Measurements from ENCODE around the gene LBH.

LBH gene

DNA sequence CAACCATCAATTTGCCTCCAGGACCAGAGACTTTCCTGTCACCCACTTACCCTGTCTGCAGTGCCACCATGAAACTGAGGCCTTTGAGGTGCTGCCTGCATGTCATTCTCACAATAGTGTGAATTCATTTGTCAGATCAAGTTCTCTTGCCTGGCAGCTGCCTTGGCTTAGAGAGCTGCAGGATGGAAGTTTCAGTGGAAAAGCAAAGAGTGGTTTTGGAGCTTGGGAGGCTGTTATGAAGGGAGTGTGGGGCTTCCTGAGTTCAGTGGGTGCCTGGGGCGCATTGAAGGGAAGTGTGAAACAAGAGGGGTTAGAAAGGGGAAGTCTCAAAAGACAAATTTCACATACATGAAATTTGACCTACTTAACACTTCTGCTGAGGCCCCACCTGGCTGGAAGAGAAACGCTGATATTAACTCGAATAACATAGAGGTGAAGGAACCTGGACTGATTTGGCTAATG is 7.9 kb upstream of the LBH start:
- no peak overlapping the region for H3K4me3 Mint-ChIP-seq
- H3K9me3 Mint-ChIP-seq, result no peaks in the 10 kb centered on the region
- no peaks in the 10 kb centered on the region for H3K36me3 Mint-ChIP-seq (ENCODE audit: low read depth)
- H3K4me1 Mint-ChIP-seq, result peaks cover 65% of the 10 kb centered on the region
- DNase-seq, result no peak
- H3K27ac Mint-ChIP-seq, result no peak overlapping the region
- H3K27me3 Mint-ChIP-seq (ENCODE audit: low read depth, poor library complexity), result peaks cover 24% of the 10 kb centered on the region
- TF ChIP-seq, protein P1, sequence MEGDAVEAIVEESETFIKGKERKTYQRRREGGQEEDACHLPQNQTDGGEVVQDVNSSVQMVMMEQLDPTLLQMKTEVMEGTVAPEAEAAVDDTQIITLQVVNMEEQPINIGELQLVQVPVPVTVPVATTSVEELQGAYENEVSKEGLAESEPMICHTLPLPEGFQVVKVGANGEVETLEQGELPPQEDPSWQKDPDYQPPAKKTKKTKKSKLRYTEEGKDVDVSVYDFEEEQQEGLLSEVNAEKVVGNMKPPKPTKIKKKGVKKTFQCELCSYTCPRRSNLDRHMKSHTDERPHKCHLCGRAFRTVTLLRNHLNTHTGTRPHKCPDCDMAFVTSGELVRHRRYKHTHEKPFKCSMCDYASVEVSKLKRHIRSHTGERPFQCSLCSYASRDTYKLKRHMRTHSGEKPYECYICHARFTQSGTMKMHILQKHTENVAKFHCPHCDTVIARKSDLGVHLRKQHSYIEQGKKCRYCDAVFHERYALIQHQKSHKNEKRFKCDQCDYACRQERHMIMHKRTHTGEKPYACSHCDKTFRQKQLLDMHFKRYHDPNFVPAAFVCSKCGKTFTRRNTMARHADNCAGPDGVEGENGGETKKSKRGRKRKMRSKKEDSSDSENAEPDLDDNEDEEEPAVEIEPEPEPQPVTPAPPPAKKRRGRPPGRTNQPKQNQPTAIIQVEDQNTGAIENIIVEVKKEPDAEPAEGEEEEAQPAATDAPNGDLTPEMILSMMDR (IDR thresholded peaks at IDR 0.05), result no peak

DNA sequence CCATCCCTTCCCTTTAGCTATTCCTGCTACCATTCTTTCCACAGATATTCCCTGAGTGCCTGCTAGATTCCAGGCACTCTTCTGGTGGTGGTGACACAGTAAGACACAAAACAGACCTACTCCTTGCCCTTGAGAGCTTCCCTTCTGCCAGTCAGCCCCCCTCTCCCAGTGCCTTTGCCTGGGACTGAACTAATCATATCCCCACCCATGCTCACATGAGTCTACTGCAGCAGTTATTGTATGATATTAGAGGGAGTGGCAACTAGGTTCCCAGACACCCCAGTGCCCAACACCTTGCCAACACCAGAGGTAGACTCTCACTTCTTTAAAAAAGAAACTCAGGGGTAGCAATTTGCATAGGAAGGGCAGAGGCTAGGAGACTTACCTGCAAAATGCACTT is 7.2 kb upstream of the LBH start:
- TF ChIP-seq, protein P1 (IDR thresholded peaks at IDR 0.05), result no peak
- peaks cover 24% of the 10 kb centered on the region for H3K27me3 Mint-ChIP-seq (ENCODE audit: low read depth, poor library complexity)
- no peak overlapping the region for H3K27ac Mint-ChIP-seq
- H3K4me1 Mint-ChIP-seq, result peaks cover 61% of the 10 kb centered on the region
- H3K36me3 Mint-ChIP-seq (ENCODE audit: low read depth), result no peaks in the 10 kb centered on the region
- no peak for DNase-seq
- no peak overlapping the region for H3K4me3 Mint-ChIP-seq
- no peaks in the 10 kb centered on the region for H3K9me3 Mint-ChIP-seq

DNA sequence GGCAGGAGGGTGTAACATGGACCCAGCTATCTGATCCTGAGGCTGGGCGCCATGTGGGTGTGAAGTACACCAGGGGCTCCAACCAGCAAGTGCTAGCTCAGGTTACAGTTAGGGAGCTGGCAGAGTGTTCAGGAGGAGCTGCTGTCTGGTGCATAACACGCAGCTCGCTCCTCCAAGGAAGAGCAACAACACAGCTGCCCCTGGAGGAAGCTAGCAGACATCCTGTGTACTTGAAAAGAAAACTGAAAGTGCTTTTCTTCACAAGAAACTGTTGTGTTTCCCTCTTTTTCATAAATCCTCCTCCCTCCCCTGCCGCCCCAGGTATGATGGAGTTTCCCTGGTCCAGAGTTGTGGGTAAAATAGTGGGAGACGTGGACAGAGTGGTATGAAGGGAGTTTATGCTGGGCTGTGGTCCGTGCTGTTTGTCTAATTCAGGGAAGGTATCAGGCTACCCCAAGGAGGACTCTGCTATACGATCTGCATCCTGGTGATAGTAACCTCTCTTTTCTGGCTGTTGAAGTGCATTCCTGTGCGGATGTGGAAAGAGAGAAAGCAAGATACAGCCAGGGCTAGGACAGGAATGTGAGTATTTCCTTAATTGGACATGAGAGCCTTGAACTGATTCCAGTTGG is 6.1 kb upstream of the LBH start:
- Mint-ChIP-seq H3K27ac (peak overlapping the region; percentile 98), H3K4me1 (peaks cover 68% of the 10 kb centered on the region), H3K27me3 (ENCODE audit: low read depth, poor library complexity) (peaks cover 29% of the 10 kb centered on the region), H3K9me3 (no peaks in the 10 kb centered on the region), H3K36me3 (ENCODE audit: low read depth) (no peaks in the 10 kb centered on the region), H3K4me3 (peak overlapping the region; percentile 68)
- TF ChIP-seq, protein P1 (IDR thresholded peaks at IDR 0.05), result no peak
- peak; percentile 39 for DNase-seq

DNA sequence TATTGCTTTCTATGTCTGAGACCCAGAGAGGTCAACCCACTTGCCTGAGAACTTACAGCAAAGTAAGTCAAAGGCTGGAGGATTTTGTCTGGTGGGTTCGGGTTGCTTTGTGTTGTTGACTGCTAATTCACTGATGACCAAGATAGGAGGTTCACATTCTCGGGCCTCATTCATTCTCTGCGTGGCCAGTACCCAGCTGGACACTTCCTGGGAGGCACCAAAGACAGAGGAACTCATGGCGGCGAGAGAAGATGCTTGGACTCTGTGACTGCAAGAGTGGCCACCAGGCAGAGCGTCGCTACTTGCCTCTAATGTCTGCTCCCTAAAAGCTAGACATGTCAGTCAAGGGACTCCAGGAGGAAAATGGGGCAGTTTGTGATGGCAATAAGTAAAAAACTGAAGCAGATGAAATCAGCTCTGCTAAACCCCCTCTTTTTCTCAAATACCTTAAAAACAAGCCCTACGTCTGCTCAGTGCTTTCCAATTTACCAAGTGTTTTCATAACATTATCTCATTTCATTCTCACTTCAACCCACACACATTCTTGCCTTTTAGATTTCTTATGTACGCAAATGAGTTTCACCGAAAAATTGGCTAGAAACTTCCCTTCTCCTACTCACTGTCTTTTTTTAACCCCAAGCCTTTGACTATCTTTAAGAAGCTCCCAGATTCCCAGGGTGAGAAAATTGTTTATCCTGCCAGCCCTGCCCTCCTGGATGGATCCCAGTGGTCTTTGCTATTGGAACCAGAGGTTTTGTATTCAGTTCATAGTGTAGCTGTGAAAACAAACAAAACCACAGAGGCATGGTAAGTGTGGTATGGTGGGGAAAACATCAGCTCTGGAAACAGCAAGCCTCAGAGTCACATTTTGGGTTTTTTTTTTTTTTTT is 4.9 kb upstream of the LBH start:
- H3K27ac Mint-ChIP-seq, result peak overlapping the region; percentile 98
- TF ChIP-seq, protein P1 (IDR thresholded peaks at IDR 0.05), result no peak
- no peaks in the 10 kb centered on the region for H3K36me3 Mint-ChIP-seq (ENCODE audit: low read depth)
- peaks cover 66% of the 10 kb centered on the region for H3K4me1 Mint-ChIP-seq
- DNase-seq, result no peak
- peak overlapping the region; percentile 68 for H3K4me3 Mint-ChIP-seq
- peaks cover 35% of the 10 kb centered on the region for H3K27me3 Mint-ChIP-seq (ENCODE audit: low read depth, poor library complexity)
- H3K9me3 Mint-ChIP-seq, result no peaks in the 10 kb centered on the region

DNA sequence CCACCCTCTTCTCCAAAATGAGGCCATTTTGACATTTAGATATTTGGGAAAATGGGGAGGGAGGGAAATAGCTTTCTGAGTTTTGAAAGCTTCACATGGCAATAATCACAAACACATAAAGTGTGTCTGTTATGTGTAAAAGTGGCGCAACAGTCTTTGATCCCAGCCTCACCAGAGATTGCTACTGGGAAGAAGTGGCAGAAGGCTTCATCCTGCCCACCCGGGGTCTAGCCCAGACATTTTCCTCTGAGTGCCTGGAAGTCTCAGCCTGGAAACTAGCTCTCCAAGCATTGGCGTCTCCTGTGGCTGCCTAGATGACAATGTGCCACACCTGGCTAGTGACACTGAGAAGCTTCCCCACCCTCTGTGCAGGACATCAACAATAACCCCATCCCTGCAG is 1.7 kb upstream of the LBH start:
- H3K4me3 Mint-ChIP-seq, result peak overlapping the region; percentile 90
- H3K4me1 Mint-ChIP-seq, result peaks cover 65% of the 10 kb centered on the region
- TF ChIP-seq, protein P1 (IDR thresholded peaks at IDR 0.05), result no peak
- DNase-seq, result no peak
- no peak overlapping the region for H3K27ac Mint-ChIP-seq
- no peaks in the 10 kb centered on the region for H3K9me3 Mint-ChIP-seq
- H3K27me3 Mint-ChIP-seq (ENCODE audit: low read depth, poor library complexity), result peaks cover 53% of the 10 kb centered on the region
- H3K36me3 Mint-ChIP-seq (ENCODE audit: low read depth), result peaks cover 9% of the 10 kb centered on the region

Data from nephron progenitor cell (in vitro differentiated cells).